ENCODE measurements around the gene BUB1B.

- TF ChIP-seq EP300 (conservative IDR thresholded peaks at IDR 0.05; ENCODE audit: poor library complexity, severe bottlenecking): no peak
- TF ChIP-seq EZH2 (IDR thresholded peaks at IDR 0.05; ENCODE audit: borderline replicate concordance, insufficient read depth, low read length, poor library complexity, severe bottlenecking): no peak
- TF ChIP-seq, protein P1, sequence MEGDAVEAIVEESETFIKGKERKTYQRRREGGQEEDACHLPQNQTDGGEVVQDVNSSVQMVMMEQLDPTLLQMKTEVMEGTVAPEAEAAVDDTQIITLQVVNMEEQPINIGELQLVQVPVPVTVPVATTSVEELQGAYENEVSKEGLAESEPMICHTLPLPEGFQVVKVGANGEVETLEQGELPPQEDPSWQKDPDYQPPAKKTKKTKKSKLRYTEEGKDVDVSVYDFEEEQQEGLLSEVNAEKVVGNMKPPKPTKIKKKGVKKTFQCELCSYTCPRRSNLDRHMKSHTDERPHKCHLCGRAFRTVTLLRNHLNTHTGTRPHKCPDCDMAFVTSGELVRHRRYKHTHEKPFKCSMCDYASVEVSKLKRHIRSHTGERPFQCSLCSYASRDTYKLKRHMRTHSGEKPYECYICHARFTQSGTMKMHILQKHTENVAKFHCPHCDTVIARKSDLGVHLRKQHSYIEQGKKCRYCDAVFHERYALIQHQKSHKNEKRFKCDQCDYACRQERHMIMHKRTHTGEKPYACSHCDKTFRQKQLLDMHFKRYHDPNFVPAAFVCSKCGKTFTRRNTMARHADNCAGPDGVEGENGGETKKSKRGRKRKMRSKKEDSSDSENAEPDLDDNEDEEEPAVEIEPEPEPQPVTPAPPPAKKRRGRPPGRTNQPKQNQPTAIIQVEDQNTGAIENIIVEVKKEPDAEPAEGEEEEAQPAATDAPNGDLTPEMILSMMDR (IDR thresholded peaks at IDR 0.05; ENCODE audit: poor library complexity, severe bottlenecking): no peak
- no peak for TF ChIP-seq POLR2AphosphoS5 (IDR thresholded peaks at IDR 0.05)
- TF ChIP-seq MXI1 (conservative IDR thresholded peaks at IDR 0.05; ENCODE audit: poor library complexity, severe bottlenecking): no peak
- TF ChIP-seq RAD21 (conservative IDR thresholded peaks at IDR 0.05): no peak
These were observed 973 bp downstream of the BUB1B start for GRCh38 chr15:40161693-40162391.
